Middle frontal gyrus (tissue), 1 donor: ENCODE measurements around the gene CGA.
A peak's percentile ranks its signal among the peaks of the same experiment; 100 is the strongest.

Experiments
- DNase-seq: peaks from one replicate; pipeline ENCODE4 v3.0.0-alpha.2; 2015; ENCODE audit warnings: low spot score; ENCODE audit errors: extremely low spot score

Gene CGA

DNA sequence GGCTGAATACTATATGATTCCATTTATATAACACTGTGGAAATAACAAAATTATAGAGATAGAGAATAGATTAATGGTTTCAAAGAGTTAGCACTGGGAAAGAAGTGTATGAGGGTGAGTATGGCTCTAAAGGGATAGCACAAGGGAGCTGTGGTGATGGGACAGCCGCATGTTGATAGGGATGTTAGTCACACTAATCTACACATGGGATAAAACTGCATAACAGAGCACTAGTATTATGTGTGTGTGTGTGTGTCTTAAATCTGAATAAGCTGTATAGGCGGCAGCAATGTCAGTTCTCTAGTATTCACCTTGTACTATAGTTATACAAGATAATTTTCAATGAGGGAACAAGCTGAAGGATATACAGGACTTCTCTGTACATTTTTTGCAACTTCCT lies 5.8 kb downstream of the CGA start:
- DNase-seq, result no peak

DNA sequence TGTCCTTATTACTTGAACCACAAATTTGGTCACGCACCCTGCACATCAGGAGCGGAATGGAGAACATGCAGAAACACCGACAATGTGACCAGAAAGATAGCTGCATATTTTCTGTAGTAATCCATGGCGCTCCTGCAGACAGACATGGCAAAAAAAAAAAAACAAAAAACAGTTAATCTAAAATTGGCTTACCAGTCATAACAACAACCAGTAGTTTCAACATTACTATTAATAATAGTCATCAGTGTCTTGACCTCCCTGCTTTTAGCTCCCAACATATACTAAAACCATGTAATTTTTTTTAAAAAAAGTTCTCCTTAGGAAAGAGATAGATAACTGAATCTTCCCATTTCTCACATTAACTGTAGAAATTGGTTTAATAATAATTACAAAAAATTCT lies 6.8 kb downstream of the CGA start:
- DNase-seq, result no peak

DNA sequence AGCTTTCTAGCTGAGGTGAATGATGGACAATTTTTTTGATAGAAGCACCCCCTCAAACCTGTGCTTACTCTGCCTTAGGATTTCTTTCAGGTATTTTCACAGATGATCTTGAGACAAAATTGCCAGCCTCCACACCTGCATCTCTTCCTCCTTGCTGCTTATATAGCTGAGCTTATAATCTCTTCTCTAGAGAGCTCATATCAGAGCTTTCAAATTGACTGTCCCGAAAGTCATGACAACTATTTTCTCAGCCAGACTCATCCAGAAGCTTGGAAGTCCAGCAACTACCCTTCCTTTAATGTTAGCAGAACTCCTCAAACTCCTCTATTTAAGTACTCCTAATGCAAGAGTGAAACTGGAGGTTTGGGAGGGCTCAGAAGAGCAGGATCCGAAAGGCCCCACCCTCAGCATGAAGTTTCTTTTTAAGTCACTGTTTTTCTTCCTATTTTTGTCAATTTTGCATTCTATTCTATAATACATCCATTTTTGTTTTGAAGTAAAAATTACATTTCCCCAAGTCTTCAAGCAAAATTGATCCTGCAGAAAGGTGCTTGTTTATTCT lies 12.7 kb downstream of the CGA start:
- no peak for DNase-seq

- no peak for DNase-seq
Observed at GRCh38 chr6:87078983-87079616, 15.8 kb downstream of the CGA start.

DNA sequence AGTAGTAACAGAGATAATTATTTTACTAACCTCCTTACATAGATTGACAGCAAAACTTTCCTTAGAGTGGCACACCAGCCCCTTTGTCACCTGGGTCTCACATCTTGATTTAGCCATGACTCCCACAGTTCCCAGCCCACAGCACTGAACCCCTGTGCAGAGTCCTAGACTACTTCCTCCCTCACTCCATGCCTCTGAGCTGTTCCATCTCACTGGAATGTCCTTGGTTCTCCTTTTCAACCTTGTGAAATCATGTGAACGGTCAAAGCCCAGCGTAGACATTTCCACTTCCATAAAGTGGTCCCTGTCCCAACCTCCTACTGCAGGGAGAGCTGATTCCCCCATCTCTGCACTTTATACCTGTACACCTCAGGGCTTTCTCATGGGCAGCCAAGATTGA lies 19.7 kb downstream of the CGA start:
- DNase-seq, result no peak

GRCh38 chr6:87074101-87074621 lies 20.7 kb downstream of the CGA start:
- DNase-seq, result no peak

DNA sequence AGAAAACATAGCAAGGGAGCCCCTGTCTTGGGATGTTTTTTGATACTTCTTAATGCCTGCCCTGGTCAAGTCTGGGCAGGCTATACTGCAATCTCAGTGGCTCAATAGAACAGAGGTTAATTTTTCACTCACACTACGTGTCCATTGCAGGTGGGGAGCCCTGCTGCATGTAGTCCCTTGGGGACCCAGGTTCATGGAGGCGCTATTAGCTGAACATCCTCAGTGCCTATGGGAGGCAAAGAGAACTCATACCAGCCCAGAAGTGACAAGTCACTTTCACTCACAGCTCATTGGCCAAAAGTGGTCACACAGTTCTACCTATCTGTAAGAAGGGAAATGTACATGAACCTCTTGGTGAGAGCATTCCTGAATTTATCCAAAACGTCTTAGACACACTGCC lies 23.2 kb downstream of the CGA start:
- no peak for DNase-seq

DNA sequence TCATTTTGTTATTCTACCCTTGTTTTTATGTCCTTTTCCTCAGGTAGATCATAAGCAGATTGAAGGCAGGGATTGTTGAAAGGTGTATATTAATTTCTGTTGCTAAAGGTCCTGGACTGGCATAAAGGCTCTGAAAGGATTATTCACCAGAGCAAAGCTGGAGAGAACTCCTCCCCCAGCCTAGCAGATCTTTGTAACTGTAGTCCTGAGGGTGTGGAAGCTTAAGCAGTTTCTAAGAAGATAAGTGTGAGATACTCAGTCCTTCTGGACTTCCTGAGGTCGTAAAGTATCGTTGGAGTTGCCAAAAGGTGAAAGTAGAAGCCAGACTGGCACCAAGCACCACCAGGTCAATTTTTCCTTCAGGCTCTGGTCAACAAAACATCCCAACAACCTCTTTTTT lies 24.2 kb downstream of the CGA start:
- no peak for DNase-seq

DNA sequence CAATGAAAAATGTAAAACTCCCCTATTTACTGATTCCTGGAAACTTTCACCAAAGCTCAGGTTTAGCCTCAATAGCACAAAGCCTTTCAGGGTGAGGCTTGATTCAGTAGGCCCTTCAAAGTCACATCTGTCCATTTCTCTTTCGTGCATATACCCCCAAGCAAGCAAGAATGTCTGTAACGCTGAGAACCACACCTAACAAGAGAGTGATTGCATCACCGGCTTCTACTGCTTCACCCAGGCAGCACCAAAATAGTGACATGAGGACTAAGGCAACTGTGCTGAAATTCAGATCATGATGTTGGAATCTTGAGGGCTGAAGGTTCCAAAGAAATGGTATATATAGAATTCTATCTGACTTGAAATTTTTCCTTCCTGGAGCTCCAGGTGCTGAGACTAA lies 26.1 kb downstream of the CGA start:
- DNase-seq, result no peak

GRCh38 chr6:87066449-87067333 lies 28.2 kb downstream of the CGA start:
- DNase-seq, result peak; percentile 17

- DNase-seq, result no peak
Observed at GRCh38 chr6:87065117-87065516, 29.8 kb downstream of the CGA start.

DNA sequence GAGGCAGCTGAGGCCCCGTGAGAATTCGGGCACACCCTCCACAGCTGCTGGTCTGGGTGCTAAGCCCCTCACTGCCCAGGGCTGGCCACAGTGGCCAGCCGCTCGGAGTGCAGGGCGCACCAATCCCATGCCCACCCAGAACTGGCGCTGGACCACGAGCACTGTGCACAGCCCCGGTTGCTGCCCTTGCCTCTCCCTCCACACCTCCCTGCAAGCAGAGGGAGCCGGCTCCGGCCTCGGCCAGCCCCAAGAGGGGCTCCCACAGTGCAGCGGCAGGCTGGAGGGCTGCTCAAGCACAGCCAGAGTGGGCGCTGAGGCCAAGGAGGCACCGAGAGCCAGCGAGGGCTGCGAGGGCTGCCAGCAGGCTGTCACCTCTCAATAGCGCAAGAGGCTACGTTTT lies 35.0 kb downstream of the CGA start:
- DNase-seq, result no peak

- no peak for DNase-seq
Observed at GRCh38 chr6:87054143-87054833, 40.6 kb downstream of the CGA start.

DNA sequence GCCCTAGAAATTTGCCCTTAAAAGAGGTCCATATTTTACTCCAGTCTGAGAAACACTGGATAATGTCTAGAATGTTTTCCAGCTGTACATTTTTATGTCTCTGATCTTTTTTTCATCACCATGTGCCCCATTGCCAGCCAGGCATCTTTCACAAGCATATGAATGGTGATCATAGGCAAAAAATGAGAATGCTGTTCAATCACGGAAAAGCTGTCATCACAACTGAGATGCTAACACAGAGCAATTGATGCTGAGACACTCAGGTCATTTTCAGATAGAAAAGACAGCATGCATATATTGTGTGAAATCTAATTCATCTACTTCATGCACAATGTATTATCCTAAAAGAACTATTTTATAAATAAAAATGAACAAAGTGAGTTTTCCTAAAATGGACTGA lies 41.6 kb downstream of the CGA start:
- DNase-seq, result no peak

- no peak for DNase-seq
Observed at GRCh38 chr6:87049779-87050178, 45.1 kb downstream of the CGA start.

DNA sequence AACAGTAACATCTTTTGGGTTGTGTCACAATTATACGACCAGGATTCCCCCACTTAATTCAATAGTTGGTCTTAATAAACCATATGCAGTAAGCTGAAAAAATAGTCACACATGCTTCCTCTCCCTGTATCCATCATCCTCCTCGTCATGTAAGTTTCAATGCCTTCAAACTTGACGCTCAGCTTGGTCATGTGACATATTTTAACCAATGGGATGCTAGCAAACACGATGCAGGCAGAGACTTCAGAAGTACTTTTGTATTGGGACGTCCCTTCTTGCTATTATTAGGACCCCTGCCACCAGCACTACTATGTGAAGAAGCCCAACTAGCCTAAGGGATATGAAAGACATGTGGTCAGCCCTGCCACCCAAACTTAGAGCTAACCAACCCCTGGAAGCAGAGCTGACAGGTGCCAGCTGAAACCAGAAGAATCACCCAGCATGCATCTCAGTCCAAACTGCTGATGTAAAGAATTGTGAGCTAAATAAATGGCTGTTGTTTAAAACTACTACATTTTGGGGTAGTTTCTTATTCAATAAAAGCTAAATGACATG lies 49.3 kb downstream of the CGA start:
- DNase-seq, result no peak

DNA sequence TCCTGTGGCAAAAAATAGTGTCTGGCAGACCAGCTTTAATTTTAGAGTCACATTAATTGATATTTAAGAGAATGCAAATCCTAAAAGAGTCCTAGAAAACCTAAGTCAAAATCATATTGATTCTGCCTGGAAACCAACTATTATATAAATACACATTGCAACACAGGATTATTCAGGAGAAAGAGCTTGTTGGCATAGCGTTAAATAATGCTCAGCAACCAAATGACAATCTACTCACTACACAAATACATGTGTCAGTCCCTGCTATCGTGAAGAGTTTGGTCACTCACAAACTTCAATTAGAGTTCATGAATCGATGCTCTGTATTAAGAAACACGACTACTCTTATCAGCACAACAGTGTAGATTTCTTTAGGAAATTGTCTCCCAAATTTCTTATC lies 54.2 kb downstream of the CGA start:
- DNase-seq, result no peak
